AG10803 (cell line): ENCODE results near the gene PHC3.
A peak's percentile ranks its signal among the peaks of the same experiment; 100 is the strongest.
"Not testable (repeated sequence)": the region's sequence is repeated elsewhere in the genome, so short reads cannot be mapped to it uniquely, and the experiment has no call there.

Experiments used
- DNase-seq: peaks from one replicate; pipeline ENCODE4 v3.0.0; 2010; ENCODE audit warnings: low read depth
- H3K4me3 ChIP-seq: 2 replicates; pipeline ENCODE4 v1.5.1; 2011; ENCODE audit warnings: mild to moderate bottlenecking, low read length, control low read depth
- CTCF ChIP-seq: conservative IDR thresholded peaks from 2 replicates; pipeline ENCODE4 v1.5.1; 2011; ENCODE audit warnings: mild to moderate bottlenecking, low read length, control low read depth, inconsistent platforms

Gene PHC3

GRCh38 chr3:170220871-170221270 is 39.3 kb upstream of the PHC3 start:
- H3K4me3 ChIP-seq: no peak overlapping the region
- DNase-seq: no peak
- TF ChIP-seq CTCF: no peak

GRCh38 chr3:170219850-170220249 is 38.3 kb upstream of the PHC3 start:
- no peak overlapping the region for H3K4me3 ChIP-seq
- DNase-seq: no peak
- TF ChIP-seq CTCF: no peak

GRCh38 chr3:170211668-170212067 is 30.1 kb upstream of the PHC3 start:
- DNase-seq: no peak
- no peak for TF ChIP-seq CTCF
- no peak overlapping the region for H3K4me3 ChIP-seq

GRCh38 chr3:170207717-170208116 is 26.2 kb upstream of the PHC3 start:
- DNase-seq: no peak

GRCh38 chr3:170206164-170206762 is 24.7 kb upstream of the PHC3 start:
- DNase-seq, H3K4me3 ChIP-seq: not testable (repeated sequence)

More at GRCh38 chr3:170207717-170208116, 26.2 kb upstream of the PHC3 start:
- no peak overlapping the region for H3K4me3 ChIP-seq
- no peak for TF ChIP-seq CTCF

GRCh38 chr3:170205302-170205701 is 23.8 kb upstream of the PHC3 start:
- peak; percentile 46 for DNase-seq
- H3K4me3 ChIP-seq: no peak overlapping the region
- TF ChIP-seq CTCF: no peak

- no peak overlapping the region for H3K4me3 ChIP-seq
- DNase-seq: no peak
- no peak for TF ChIP-seq CTCF
These were observed 23.0 kb upstream of the PHC3 start for GRCh38 chr3:170204509-170204908.

- no peak for TF ChIP-seq CTCF
- no peak overlapping the region for H3K4me3 ChIP-seq
- DNase-seq: no peak
These were observed 22.5 kb upstream of the PHC3 start for GRCh38 chr3:170204023-170204472.
